NT2/D1 (cell line): ENCODE results near the gene CLDND1.

Experiments
- SUZ12 ChIP-seq: IDR thresholded peaks from 2 replicates; pipeline ENCODE4 v1.6.1; 2011; ENCODE audit not compliant: insufficient read length, insufficient read depth; ENCODE audit errors: extremely low read depth
- ZNF274 ChIP-seq: IDR thresholded peaks from 2 replicates; pipeline ENCODE4 v1.6.1; 2011; ENCODE audit warnings: mild to moderate bottlenecking, low read depth, low read length

- TF ChIP-seq SUZ12 (no peak), ZNF274 (no peak)
Observed at GRCh38 chr3:98557324-98558010, 34.8 kb upstream of the CLDND1 start.
